Activated CD8-positive, alpha-beta memory T cell treated with anti-CD3 and anti-CD28 coated beads for 36 hours (primary cell): ENCODE data around the gene FUT8. TPM values are rescaled to one million over a fixed set of nuclear protein-coding genes. Genes with fewer than 3 reads are reported as not detected.
"Not testable (repeated sequence)": the region's sequence is repeated elsewhere in the genome, so short reads cannot be mapped to it uniquely, and the experiment has no call there.

Experiments
- CTCF ChIA-PET: fragments of 350-600 bp; sonication (Branson Sonifier 250); formaldehyde crosslinking; loops from one replicate; lab custom pipeline; 2021; ENCODE audit warnings: antibody characterized with exemption; lab: Charles Lee
- POLR2A ChIA-PET: fragments of 350-600 bp; sonication (Branson Sonifier 250); formaldehyde crosslinking; loops from one replicate; lab custom pipeline; 2021; ENCODE audit warnings: antibody characterized with exemption; lab: Charles Lee
- total RNA-seq, 2 experiments: library from RNA; stranded (reverse); gene quantifications; one replicate each; pipeline ENCODE4 v1.2.3, GENCODE V29; 2021

Gene FUT8
- total RNA-seq, 2 experiments from 2014 or later: 90.1 to 95.2 TPM

- POLR2A ChIA-PET: no interaction called here
- CTCF ChIA-PET: no interaction called here
Measured at GRCh38 chr14:65703996-65704395, 291.5 kb downstream of the FUT8 start.

GRCh38 chr14:65704437-65704836 lies 291.9 kb downstream of the FUT8 start:
- ChIA-PET POLR2A (no interaction called here), CTCF (interaction anchor here (0.7 kb wide), 1 partner anchor 1148 kb away, joined by 3 read pairs; no protein-coding TSS in a partner anchor)

- ChIA-PET CTCF (interaction anchor here (0.7 to 1.3 kb wide), 2 partner anchors 256 to 1148 kb away, joined by 3 read pairs; no protein-coding TSS in a partner anchor), POLR2A (no interaction called here)
Measured at GRCh38 chr14:65704850-65705249, 292.3 kb downstream of the FUT8 start.

GRCh38 chr14:65709576-65709975 lies 297.0 kb downstream of the FUT8 start:
- CTCF ChIA-PET: no interaction called here
- POLR2A ChIA-PET: no interaction called here

- POLR2A ChIA-PET, CTCF ChIA-PET: not testable (repeated sequence)
Measured at GRCh38 chr14:65716813-65717212, 304.3 kb downstream of the FUT8 start.

- POLR2A ChIA-PET, CTCF ChIA-PET: not testable (repeated sequence)
Measured at GRCh38 chr14:65717384-65717915, 304.9 kb downstream of the FUT8 start.

GRCh38 chr14:65718629-65719028 lies 306.1 kb downstream of the FUT8 start:
- POLR2A ChIA-PET: no interaction called here
- CTCF ChIA-PET: no interaction called here

GRCh38 chr14:65720171-65720570 lies 307.6 kb downstream of the FUT8 start:
- ChIA-PET CTCF (no interaction called here), POLR2A (no interaction called here)

GRCh38 chr14:65720743-65721142 lies 308.2 kb downstream of the FUT8 start:
- CTCF ChIA-PET: no interaction called here
- POLR2A ChIA-PET: no interaction called here

- CTCF ChIA-PET: no interaction called here
- POLR2A ChIA-PET: no interaction called here
Measured at GRCh38 chr14:65723348-65723747, 310.8 kb downstream of the FUT8 start.

GRCh38 chr14:65728604-65729003 lies 316.1 kb downstream of the FUT8 start:
- POLR2A ChIA-PET: no interaction called here

GRCh38 chr14:65729566-65729965 lies 317.0 kb downstream of the FUT8 start:
- POLR2A ChIA-PET: no interaction called here

More at GRCh38 chr14:65728604-65729003, 316.1 kb downstream of the FUT8 start:
- CTCF ChIA-PET: interaction anchor here (0.7 kb wide), 2 partner anchors 99 to 327 kb away, joined by 5 to 7 read pairs; no protein-coding TSS in a partner anchor

GRCh38 chr14:65731933-65732506 lies 319.5 kb downstream of the FUT8 start:
- ChIA-PET CTCF (interaction anchor here (1.1 kb wide), 1 partner anchor 510 kb away, joined by 3 read pairs; no protein-coding TSS in a partner anchor), POLR2A (no interaction called here)

More at GRCh38 chr14:65729566-65729965, 317.0 kb downstream of the FUT8 start:
- CTCF ChIA-PET: interaction anchor here (0.7 kb wide), 2 partner anchors 98 to 328 kb away, joined by 5 to 7 read pairs; no protein-coding TSS in a partner anchor

GRCh38 chr14:65738339-65738738 lies 325.8 kb downstream of the FUT8 start:
- ChIA-PET POLR2A (no interaction called here), CTCF (no interaction called here)

- CTCF ChIA-PET: interaction anchor here (1.0 kb wide), 1 partner anchor 331 kb away, joined by 3 read pairs; no protein-coding TSS in a partner anchor
- POLR2A ChIA-PET: no interaction called here
Measured at GRCh38 chr14:65745396-65746190, 333.1 kb downstream of the FUT8 start.

GRCh38 chr14:65748796-65749195 lies 336.3 kb downstream of the FUT8 start:
- POLR2A ChIA-PET: no interaction called here
- CTCF ChIA-PET: no interaction called here

GRCh38 chr14:65749287-65749686 lies 336.8 kb downstream of the FUT8 start:
- CTCF ChIA-PET: no interaction called here
- POLR2A ChIA-PET: no interaction called here

- CTCF ChIA-PET: interaction anchor here (1.1 kb wide), 1 partner anchor 21 kb away, joined by 3 read pairs; no protein-coding TSS in a partner anchor
Measured at GRCh38 chr14:65750906-65751305, 338.4 kb downstream of the FUT8 start.

GRCh38 chr14:65751510-65751909 lies 339.0 kb downstream of the FUT8 start:
- ChIA-PET POLR2A (no interaction called here), CTCF (interaction anchor here (1.1 kb wide), 1 partner anchor 20 kb away, joined by 3 read pairs; no protein-coding TSS in a partner anchor)

More at GRCh38 chr14:65750906-65751305, 338.4 kb downstream of the FUT8 start:
- POLR2A ChIA-PET: no interaction called here

- POLR2A ChIA-PET: no interaction called here
- CTCF ChIA-PET: no interaction called here
Measured at GRCh38 chr14:65753061-65753460, 340.5 kb downstream of the FUT8 start.
